HG03457 (cell line): ENCODE measurements around the gene SPATC1L.

Experiments used
- ATAC-seq: cut with Tn5 transposase; IDR thresholded peaks from one replicate; pipeline ENCODE4 v1.9.1; 2021; ENCODE audit warnings: moderate number of reproducible peaks; ENCODE audit not compliant: unreplicated experiment

The SPATC1L gene

GRCh38 chr21:46111193-46111571 lies 73.1 kb downstream of the SPATC1L start:
- ATAC-seq = no peak
